Kidney (tissue), 14 donors: ENCODE data around the gene GTSE1. TPM values are rescaled to one million over a fixed set of nuclear protein-coding genes. Genes with fewer than 3 reads are reported as not detected.
A peak's percentile ranks its signal among the peaks of the same experiment; 100 is the strongest.

Experiments
- DNase-seq, 5 donors: peaks; one replicate each; pipeline ENCODE4 v3.0.0-alpha.2; 2013 to 2020
- FAIRE-seq: peaks from 2 replicates; lab custom pipeline; 2012; peaks lifted over from hg19 to GRCh38; lab: Jason Lieb, UNC
- H3K27ac ChIP-seq, 2 donors: one replicate each; pipeline ENCODE4 v1.7.0; 2013; ENCODE audit warnings: low read depth in 2 of 2, low read length in 2 of 2, inconsistent platforms in 1 of 2
- H3K27me3 ChIP-seq: one replicate; pipeline ENCODE4 v1.7.1; 2013; ENCODE audit warnings: low read length, inconsistent platforms; ENCODE audit not compliant: control insufficient read depth, insufficient read depth
- H3K36me3 ChIP-seq, 3 donors: one replicate each; pipeline versions ENCODE4 v1.7.0 to v1.7.1; 2013; ENCODE audit warnings: low read length in 3 of 3, control low read depth in 1 of 3, inconsistent platforms in 1 of 3; ENCODE audit not compliant: insufficient read depth in 3 of 3, control insufficient read depth in 2 of 3
- H3K4me1 ChIP-seq, 3 donors: one replicate each; pipeline versions ENCODE4 v1.7.0 to v1.7.1; 2013; ENCODE audit warnings: low read length in 3 of 3, inconsistent platforms in 1 of 3, low read depth in 1 of 3; ENCODE audit not compliant: control insufficient read depth in 2 of 3, insufficient read depth in 2 of 3
- H3K4me3 ChIP-seq, 3 donors: one replicate each; pipeline versions ENCODE4 v1.7.0 to v1.8.1; 2013; ENCODE audit warnings: low read length in 3 of 3, control low read depth in 1 of 3, inconsistent platforms in 1 of 3
- H3K9ac ChIP-seq, 3 donors: one replicate each; pipeline versions ENCODE4 v1.7.0 to v1.7.1; 2013; ENCODE audit warnings: low read length in 3 of 3, control low read depth in 1 of 3, inconsistent platforms in 1 of 3
- H3K9me3 ChIP-seq, 3 donors: one replicate each; pipeline versions ENCODE4 v1.7.0 to v1.7.1; 2013; ENCODE audit warnings: low read length in 3 of 3, control low read depth in 1 of 3, inconsistent platforms in 1 of 3; ENCODE audit not compliant: control insufficient read depth in 2 of 3, insufficient read depth in 1 of 3
- intact Hi-C: fragments of 100-400 bp; cut with DNase I; formaldehyde crosslinking; loops from one replicate; pipeline ENCODE4 v1.11.1; 2022
- polyA plus RNA-seq: library from polyadenylated mRNA; stranded (reverse); fragments of 350-450 nt; fragmentation: Illumina TruSeq; extraction: RNeasy Lipid Tissue Mini Kit (QIAGEN cat#74804); gene quantifications from one replicate; pipeline ENCODE4 v1.2.3, GENCODE V29; 2014; ENCODE audit warnings: low read depth, low replicate concordance; ENCODE audit not compliant: insufficient read depth
- total RNA-seq: library from RNA; stranded (reverse); fragmentation: NEBNext Ultra II Directional; extraction: Animal tissue kit (Norgen Biotek cat#: 25700); gene quantifications from one replicate; pipeline ENCODE4 v1.2.1, GENCODE V29; 2021
- TF ChIP-seq, protein P1 (sequence below): IDR thresholded peaks from 3 replicates; pipeline ENCODE4 v1.5.1; 2012; ENCODE audit warnings: mild to moderate bottlenecking, moderate library complexity, borderline replicate concordance; ENCODE audit not compliant: insufficient read depth; ENCODE audit errors: extremely low read depth
- donor health status: control.
- donor health status: control.
- donor health status: control.
- donor health status: control.
- donor health status: control.
- donor health status: DM: yes; HTN: yes; CAD: no.
- donor health status: Normal renal cell carcinoma (clear cell type).

GTSE1 gene
- total and polyA plus RNA-seq, 2 donors from 2014 or later = 0.41 to 0.94 TPM

DNA sequence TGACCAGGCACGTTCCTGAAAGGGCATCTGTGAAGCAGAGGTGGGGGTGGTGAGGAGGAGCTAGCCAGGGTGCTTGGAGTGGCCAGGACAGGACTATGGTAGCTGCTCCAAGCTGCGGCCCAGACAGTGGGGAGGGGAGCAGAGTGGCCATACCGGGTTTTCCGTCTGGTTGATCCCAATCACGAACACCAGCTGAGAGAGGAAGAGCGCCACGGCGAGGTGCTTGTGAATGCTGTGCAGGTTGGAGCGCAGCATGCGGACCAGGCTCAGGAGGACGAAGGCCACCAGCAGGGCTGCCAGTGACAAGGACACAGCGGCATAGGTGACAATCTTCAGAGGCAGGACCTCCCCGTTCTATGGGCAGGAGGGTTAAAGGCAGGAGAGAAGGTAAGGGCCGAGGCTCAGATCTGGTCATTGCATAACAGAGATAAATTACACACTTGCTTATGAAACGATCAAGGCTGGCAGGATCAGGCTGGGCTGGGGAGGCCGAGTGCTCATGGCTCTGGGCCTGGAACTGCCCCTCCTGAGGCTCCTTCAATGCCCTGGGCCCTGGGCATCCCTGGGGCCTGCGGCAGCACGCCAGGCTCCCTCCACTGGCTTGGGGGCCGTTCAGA is 80.3 kb downstream of the GTSE1 start:
- FAIRE-seq = no peak
- H3K9ac ChIP-seq = peak overlapping the region in 1 of 3 donors; percentile 62
- TF ChIP-seq, protein P1, sequence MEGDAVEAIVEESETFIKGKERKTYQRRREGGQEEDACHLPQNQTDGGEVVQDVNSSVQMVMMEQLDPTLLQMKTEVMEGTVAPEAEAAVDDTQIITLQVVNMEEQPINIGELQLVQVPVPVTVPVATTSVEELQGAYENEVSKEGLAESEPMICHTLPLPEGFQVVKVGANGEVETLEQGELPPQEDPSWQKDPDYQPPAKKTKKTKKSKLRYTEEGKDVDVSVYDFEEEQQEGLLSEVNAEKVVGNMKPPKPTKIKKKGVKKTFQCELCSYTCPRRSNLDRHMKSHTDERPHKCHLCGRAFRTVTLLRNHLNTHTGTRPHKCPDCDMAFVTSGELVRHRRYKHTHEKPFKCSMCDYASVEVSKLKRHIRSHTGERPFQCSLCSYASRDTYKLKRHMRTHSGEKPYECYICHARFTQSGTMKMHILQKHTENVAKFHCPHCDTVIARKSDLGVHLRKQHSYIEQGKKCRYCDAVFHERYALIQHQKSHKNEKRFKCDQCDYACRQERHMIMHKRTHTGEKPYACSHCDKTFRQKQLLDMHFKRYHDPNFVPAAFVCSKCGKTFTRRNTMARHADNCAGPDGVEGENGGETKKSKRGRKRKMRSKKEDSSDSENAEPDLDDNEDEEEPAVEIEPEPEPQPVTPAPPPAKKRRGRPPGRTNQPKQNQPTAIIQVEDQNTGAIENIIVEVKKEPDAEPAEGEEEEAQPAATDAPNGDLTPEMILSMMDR = no peak
- intact Hi-C loops = no loop called here
- peaks cover 0 to 6% (median 0%) of the 10 kb centered on the region in 3 donors for H3K9me3 ChIP-seq
- H3K4me1 ChIP-seq = peaks cover 4 to 57% (median 51%) of the 10 kb centered on the region in 3 donors
- DNase-seq = peak in 1 of 5 donors; percentile 69
- no peak overlapping the region for H3K4me3 ChIP-seq
- peaks cover 0 to 23% (median 2%) of the 10 kb centered on the region in 3 donors for H3K36me3 ChIP-seq
- no peaks in the 10 kb centered on the region for H3K27me3 ChIP-seq
- H3K27ac ChIP-seq = peak overlapping the region; percentile 91 to 92

DNA sequence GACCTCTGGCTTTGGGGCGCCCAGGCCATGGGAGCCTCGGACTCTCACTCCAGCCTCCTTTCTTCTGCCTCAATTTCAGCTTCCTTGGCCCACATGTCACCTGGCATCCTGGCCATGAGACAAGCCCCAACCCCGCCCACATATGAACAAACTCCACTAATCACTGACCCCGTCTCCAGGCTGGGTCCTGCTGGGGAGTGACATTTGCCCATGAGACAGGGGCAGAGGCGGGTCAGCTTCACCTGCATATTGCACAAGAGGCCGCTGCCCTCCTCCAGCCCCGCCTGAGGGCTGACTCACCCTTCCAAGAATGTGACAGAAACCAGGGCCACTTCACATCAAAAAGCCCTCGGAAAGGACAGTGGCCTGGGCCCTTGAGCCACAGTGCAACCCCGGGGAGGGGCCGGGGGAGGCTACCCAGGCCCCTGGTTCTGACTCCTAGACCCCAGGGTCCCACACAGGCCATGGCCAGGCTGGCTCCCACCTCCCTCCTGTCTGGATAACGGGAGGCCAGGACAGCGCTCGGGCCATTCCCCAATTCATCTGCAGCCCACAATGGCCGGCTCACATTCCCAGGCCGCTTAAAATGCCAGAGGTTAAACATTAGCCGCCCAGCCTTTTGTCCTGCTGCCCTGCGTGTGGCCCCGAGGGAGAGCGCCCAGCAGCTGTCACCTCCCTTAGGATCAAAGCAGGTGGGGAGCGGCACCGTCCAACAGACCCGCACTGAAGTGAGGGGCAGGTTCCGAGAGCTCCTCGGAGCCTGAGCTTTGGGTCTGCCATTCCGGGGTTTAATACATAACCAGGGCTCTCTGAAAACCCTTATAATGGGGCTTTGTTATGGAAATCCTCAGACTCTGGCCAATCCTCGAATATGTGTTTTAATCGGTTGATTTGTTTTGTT is 81.1 kb downstream of the GTSE1 start:
- H3K27ac ChIP-seq = peak overlapping the region; percentile 91 to 92
- DNase-seq (peak; percentile 40 to 93 (median 76)), FAIRE-seq (no peak)
- peaks cover 4 to 57% (median 51%) of the 10 kb centered on the region in 3 donors for H3K4me1 ChIP-seq
- H3K36me3 ChIP-seq = peaks cover 1 to 26% (median 2%) of the 10 kb centered on the region in 3 donors
- intact Hi-C loops = no loop called here
- H3K9ac ChIP-seq = peak overlapping the region in 1 of 3 donors; percentile 62
- no peak overlapping the region for H3K4me3 ChIP-seq
- TF ChIP-seq, protein P1 = no peak
- H3K27me3 ChIP-seq = no peaks in the 10 kb centered on the region
- peaks cover 0 to 6% (median 0%) of the 10 kb centered on the region in 3 donors for H3K9me3 ChIP-seq

DNA sequence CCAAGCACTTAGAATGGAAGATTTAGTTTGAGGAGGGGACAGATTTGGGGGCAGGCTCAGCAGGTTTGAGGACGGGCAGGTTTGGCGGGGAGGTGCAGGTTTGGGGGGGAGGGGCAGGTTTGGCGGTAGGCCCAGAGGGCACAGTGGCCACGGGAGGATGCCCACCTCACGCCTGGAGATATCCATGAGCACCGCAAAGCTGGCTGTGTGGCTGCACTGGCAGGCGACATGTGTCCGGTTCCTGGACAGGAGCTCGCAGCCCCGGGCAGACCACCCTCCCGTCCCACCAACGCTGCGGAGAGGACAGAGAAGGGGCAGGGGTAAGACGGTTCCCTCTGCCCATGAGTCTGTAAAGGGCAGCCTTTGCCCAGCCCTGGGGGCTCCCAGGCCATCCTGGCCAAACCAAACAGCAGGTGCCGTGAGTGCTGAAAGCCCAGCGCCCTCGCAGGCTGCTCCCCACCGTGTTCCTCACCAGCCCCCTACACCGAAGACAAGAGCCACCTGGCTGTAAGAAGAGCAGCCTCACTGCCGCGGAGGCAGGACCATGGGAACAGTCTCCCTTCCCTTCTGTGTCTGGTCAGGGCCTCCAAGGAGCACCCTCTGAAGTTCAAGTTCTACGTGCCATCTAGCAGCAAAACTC is 81.9 kb downstream of the GTSE1 start:
- H3K27me3 ChIP-seq = no peaks in the 10 kb centered on the region
- peak overlapping the region in 1 of 3 donors; percentile 62 for H3K9ac ChIP-seq
- H3K4me3 ChIP-seq = peak overlapping the region in 1 of 3 donors; percentile 13
- FAIRE-seq = no peak
- DNase-seq = peak; percentile 61 to 78 (median 68)
- peaks cover 0 to 6% (median 0%) of the 10 kb centered on the region in 3 donors for H3K9me3 ChIP-seq
- H3K4me1 ChIP-seq = peaks cover 4 to 54% (median 51%) of the 10 kb centered on the region in 3 donors
- TF ChIP-seq, protein P1 = no peak
- H3K36me3 ChIP-seq = peaks cover 2 to 26% (median 2%) of the 10 kb centered on the region in 3 donors
- peak overlapping the region; percentile 81 to 92 for H3K27ac ChIP-seq
- intact Hi-C loops = no loop called here
